GM15510 (cell line): ENCODE data around the gene OSBP.
A peak's percentile ranks its signal among the peaks of the same experiment; 100 is the strongest.

Experiments used
- POLR2A ChIP-seq: IDR thresholded peaks from 3 replicates; pipeline ENCODE4 v1.6.1; 2011; ENCODE audit warnings: borderline replicate concordance; ENCODE audit not compliant: insufficient read length; ENCODE audit errors: extremely low read depth

OSBP gene

GRCh38 chr11:59574467-59574866 is 41.1 kb downstream of the OSBP start:
- no peak for TF ChIP-seq POLR2A

GRCh38 chr11:59573216-59573615 is 42.4 kb downstream of the OSBP start:
- no peak for TF ChIP-seq POLR2A

DNA sequence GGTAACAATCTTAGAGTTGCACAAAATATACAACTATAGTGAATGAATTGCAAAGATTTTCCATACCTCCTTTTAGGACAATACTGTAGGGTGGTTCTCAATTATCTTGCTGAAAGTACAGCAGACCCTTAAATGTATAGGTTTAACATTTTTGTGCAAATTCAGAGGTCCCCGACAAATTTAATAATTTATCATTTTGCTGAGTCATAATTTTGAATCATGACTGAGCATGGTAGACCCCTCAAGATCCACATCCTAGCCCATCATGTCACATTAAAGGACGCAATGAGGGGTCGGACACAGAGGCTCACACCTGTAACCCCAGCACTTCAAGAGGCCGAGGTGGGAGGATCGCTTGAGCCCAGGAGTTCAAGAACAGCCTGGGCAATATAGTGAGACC is 43.5 kb downstream of the OSBP start:
- no peak for TF ChIP-seq POLR2A

- no peak for TF ChIP-seq POLR2A
Measured at GRCh38 chr11:59562292-59562691, 53.3 kb downstream of the OSBP start.

GRCh38 chr11:59560702-59561473 is 54.7 kb downstream of the OSBP start:
- peak; percentile 40 for TF ChIP-seq POLR2A

- no peak for TF ChIP-seq POLR2A
Measured at GRCh38 chr11:59560290-59560701, 55.3 kb downstream of the OSBP start.

- no peak for TF ChIP-seq POLR2A
Measured at GRCh38 chr11:59559886-59560285, 55.7 kb downstream of the OSBP start.

DNA sequence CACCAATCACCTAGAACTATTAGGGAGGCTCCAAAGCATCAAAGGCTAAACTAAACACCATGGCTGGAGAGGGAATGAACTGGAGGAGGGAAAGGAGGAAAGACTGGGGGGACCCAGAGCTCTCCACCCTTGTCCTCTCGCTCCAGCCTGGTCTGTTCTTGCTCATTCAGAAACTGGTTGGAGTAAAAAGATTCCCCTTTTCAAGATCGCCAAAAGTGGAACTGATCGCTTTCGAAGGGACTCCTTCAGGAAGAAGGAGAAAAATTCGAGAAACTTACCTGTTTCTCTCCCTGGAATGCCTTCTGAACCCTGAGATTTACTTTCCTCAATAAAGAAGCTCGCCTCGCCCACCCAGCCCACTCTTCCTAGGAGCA is 57.3 kb downstream of the OSBP start:
- TF ChIP-seq POLR2A: no peak

DNA sequence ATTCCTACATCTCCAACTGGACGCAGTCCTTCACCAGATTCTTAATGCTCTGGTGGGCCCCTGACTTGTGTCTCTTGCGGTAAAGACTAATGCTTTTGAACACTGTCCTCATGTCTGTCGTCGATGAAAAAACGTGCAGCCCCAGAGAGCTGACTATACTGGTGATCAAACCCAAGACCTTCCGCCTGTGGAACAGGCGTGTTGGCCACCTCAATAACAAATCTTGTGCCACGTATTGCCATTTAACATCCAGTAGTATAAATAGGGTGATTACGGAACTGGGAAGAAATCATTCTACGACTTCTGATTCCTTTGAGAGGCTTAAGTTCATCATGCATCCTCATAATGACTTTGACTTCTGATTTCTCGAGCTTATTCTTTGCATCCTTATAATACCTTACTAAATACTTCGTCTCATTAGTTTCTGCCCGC is 58.6 kb downstream of the OSBP start:
- TF ChIP-seq POLR2A: no peak

GRCh38 chr11:59556115-59556916 is 59.3 kb downstream of the OSBP start:
- TF ChIP-seq POLR2A: no peak

DNA sequence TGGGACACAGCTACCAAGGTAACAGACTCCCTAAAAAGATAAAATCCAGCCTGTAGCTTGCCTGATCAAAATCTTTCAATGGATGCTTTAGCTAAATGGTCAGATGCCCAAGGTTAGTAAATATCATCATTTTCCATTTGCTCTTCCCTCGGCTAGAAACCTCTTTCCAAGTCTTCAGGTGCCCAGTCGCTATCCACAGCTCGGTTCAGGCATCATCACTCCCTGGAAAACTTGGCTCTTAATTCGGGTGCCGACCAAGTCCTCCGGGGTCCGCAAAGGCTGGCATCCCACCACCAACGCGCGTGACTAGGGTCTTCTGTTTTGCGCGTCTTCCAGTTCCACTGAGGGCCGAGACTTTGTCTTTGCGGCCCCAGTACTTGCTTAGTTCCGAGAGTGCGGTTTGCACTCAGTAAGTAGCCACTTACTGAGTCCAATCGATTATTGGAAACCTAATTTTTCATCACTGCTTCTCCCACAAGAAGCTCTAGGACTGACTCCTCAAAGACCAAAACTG is 59.9 kb downstream of the OSBP start:
- no peak for TF ChIP-seq POLR2A

GRCh38 chr11:59553323-59553722 is 62.3 kb downstream of the OSBP start:
- TF ChIP-seq POLR2A: no peak

DNA sequence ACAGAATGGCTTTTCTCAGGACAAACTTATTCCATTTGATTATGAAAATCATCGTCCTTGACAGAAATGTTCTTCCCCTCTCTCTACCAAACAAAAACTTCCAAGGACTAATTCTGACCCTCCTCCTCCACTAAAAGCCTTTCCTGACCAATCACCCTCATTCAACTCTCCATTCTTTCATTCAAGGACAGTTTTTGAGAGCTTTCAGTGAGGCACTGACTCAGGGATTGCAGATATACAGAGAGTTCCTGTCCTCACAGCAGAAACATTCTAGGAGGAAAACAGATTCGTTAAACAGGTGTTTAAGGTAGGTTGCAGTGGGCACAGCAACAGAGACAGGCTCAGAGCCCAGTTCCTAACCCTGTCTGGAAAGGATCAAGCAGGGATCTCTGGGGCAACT is 62.7 kb downstream of the OSBP start:
- no peak for TF ChIP-seq POLR2A

DNA sequence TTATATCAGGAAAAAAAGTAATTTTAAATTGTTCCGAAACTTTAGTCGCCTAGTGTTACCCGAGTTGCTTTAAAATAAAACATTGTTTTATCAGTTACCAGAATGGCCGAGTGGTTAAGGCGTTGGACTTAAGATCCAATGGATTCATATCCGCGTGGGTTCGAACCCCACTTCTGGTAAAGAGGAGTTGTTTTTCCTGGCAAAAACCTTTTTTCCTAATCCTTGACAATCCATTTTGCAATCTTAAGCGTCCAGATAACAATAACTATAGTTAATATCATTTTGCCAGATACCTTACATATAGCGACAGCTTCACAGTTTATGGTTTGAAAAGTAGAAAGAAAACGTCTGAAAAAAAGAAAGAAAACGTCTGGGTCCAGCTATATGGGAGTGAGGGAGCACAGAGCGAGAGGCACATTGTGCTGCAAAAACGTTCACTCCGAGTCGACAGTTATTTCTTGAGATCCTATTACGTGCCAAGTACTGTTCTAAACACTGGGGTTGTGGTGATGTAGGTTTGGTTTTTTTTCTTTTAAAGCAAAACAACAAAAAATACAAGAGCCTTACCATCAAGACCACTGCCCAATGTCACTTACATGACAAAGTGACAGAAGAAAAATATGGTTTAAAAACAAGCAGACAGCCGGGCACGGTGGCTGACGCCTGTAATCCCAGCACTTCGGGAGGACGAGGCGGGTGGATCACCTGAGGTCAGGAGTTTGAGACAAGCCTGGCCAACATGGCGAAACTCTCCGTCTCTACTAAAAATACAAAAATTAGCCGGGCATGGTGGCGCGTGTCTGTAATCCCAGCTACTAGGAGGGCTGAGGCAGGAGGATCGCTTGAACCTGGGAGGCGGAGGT is 63.7 kb downstream of the OSBP start:
- no peak for TF ChIP-seq POLR2A
